ENCODE measurements around the gene CLEC2L. TPM values are rescaled to one million over a fixed set of nuclear protein-coding genes. Genes with fewer than 3 reads are reported as not detected.

Gene CLEC2L
- polyA plus RNA-seq, 1 donor from 2014 or later, result 4.5 TPM

- H3K9me3 ChIP-seq (ENCODE audit: low read length), result no peaks in the 10 kb centered on the region
- H3K9me2 ChIP-seq (ENCODE audit: insufficient read depth, low read length), result no peaks in the 10 kb centered on the region
- H3K36me3 ChIP-seq (ENCODE audit: insufficient read depth, low read length), result no peaks in the 10 kb centered on the region
- no peaks in the 10 kb centered on the region for H4K20me1 ChIP-seq (ENCODE audit: insufficient read depth)
- H2AFZ ChIP-seq (ENCODE audit: low read depth, low read length), result no peak overlapping the region
- no peak for TF ChIP-seq REST (IDR thresholded peaks at IDR 0.05; ENCODE audit: borderline replicate concordance)
- no peak for TF ChIP-seq MXI1 (conservative IDR thresholded peaks at IDR 0.05; ENCODE audit: poor library complexity, severe bottlenecking)
- TF ChIP-seq RAD21 (conservative IDR thresholded peaks at IDR 0.05), result no peak
- no peak for TF ChIP-seq CTCF (IDR thresholded peaks at IDR 0.05; ENCODE audit: poor library complexity, severe bottlenecking)
- no peak for TF ChIP-seq SMC3 (conservative IDR thresholded peaks at IDR 0.05; ENCODE audit: poor library complexity)
- TF ChIP-seq POLR2AphosphoS5 (IDR thresholded peaks at IDR 0.05), result no peak
- TF ChIP-seq EZH2 (IDR thresholded peaks at IDR 0.05; ENCODE audit: borderline replicate concordance, insufficient read depth, low read length, poor library complexity, severe bottlenecking), result no peak
- TF ChIP-seq EP300 (conservative IDR thresholded peaks at IDR 0.05; ENCODE audit: poor library complexity, severe bottlenecking), result no peak
- no peak for TF ChIP-seq TAF1 (IDR thresholded peaks at IDR 0.05; ENCODE audit: low read depth)
- no peaks in the 10 kb centered on the region for H3K79me2 ChIP-seq (replicated peaks; ENCODE audit: insufficient read depth, low read length)
- H3K27me3 ChIP-seq (ENCODE audit: insufficient read depth, low read depth, low read length), result no peaks in the 10 kb centered on the region
- H3F3A ChIP-seq (ENCODE audit: insufficient read depth, low read length, poor library complexity, severe bottlenecking), result no peaks in the 10 kb centered on the region
- H3K9ac ChIP-seq (ENCODE audit: low read length), result no peak overlapping the region
- no peak overlapping the region for H3K4me2 ChIP-seq (ENCODE audit: low read length)
- no peak overlapping the region for H3K4me3 ChIP-seq (ENCODE audit: low read length)
- no peak overlapping the region for H3K27ac ChIP-seq (ENCODE audit: low read length)
Measured at GRCh38 chr7:139580435-139580834, 57.0 kb downstream of the CLEC2L start.

DNA sequence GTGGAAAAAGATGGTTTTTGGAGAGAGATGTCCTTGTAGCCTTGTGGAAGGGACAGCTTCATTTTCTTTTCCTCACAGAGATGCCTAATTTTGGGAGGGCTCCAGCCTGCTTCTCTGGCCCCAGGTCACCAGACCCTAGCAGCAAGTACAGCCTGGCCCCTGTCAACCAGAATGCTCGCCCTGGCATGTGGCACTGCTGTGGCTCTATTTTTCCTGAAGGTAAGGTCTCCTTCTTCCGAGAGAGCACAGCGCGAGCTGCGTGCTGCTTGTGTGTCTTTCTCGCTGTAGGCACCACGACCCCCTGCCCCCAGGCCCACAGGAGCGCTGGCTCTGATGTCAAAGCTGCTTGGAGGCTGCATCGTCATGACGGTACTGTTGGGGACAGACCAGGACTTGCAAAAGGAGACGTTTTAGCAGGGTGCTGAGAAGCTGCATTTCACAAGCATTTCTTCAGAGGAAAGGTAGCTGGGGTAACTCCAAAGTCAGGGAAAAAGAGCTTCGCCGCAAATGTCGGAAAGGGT lies 58.7 kb downstream of the CLEC2L start:
- Histone ChIP-seq H3K4me3 (ENCODE audit: low read length) (no peak overlapping the region), H3F3A (ENCODE audit: insufficient read depth, low read length, poor library complexity, severe bottlenecking) (no peaks in the 10 kb centered on the region), H3K4me2 (ENCODE audit: low read length) (no peak overlapping the region), H3K27ac (ENCODE audit: low read length) (no peak overlapping the region), H2AFZ (ENCODE audit: low read depth, low read length) (no peak overlapping the region), H3K79me2 (replicated peaks; ENCODE audit: insufficient read depth, low read length) (no peaks in the 10 kb centered on the region), H4K20me1 (ENCODE audit: insufficient read depth) (no peaks in the 10 kb centered on the region), H3K36me3 (ENCODE audit: insufficient read depth, low read length) (peaks cover 4% of the 10 kb centered on the region), H3K9ac (ENCODE audit: low read length) (no peak overlapping the region), H3K9me3 (ENCODE audit: low read length) (no peaks in the 10 kb centered on the region), H3K9me2 (ENCODE audit: insufficient read depth, low read length) (no peaks in the 10 kb centered on the region), H3K27me3 (ENCODE audit: insufficient read depth, low read depth, low read length) (no peaks in the 10 kb centered on the region)
- TF ChIP-seq EZH2 (IDR thresholded peaks at IDR 0.05; ENCODE audit: borderline replicate concordance, insufficient read depth, low read length, poor library complexity, severe bottlenecking) (no peak), MXI1 (conservative IDR thresholded peaks at IDR 0.05; ENCODE audit: poor library complexity, severe bottlenecking) (no peak), SMC3 (conservative IDR thresholded peaks at IDR 0.05; ENCODE audit: poor library complexity) (no peak), EP300 (conservative IDR thresholded peaks at IDR 0.05; ENCODE audit: poor library complexity, severe bottlenecking) (no peak), REST (IDR thresholded peaks at IDR 0.05; ENCODE audit: borderline replicate concordance) (no peak), CTCF (IDR thresholded peaks at IDR 0.05; ENCODE audit: poor library complexity, severe bottlenecking) (no peak), TAF1 (IDR thresholded peaks at IDR 0.05; ENCODE audit: low read depth) (no peak), POLR2AphosphoS5 (IDR thresholded peaks at IDR 0.05) (no peak), RAD21 (conservative IDR thresholded peaks at IDR 0.05) (no peak)

All from neural cell (in vitro differentiated cells).